Keratinocyte (primary cell): ENCODE data around the gene CCN2. TPM values are rescaled to one million over a fixed set of nuclear protein-coding genes. Genes with fewer than 3 reads are reported as not detected.
A peak's percentile ranks its signal among the peaks of the same experiment; 100 is the strongest.
"Not testable (repeated sequence)": the region's sequence is repeated elsewhere in the genome, so short reads cannot be mapped to it uniquely, and the experiment has no call there.

Experiments
- DNase-seq: peaks from one replicate; pipeline ENCODE4 v3.0.0-alpha.2; 2011; ENCODE audit warnings: low read depth, missing footprints, low spot score
- FAIRE-seq: peaks from 2 replicates; lab custom pipeline; 2011; peaks lifted over from hg19 to GRCh38; lab: Jason Lieb, UNC
- H2AFZ ChIP-seq: 2 replicates; pipeline ENCODE4 v1.6.0; 2012; ENCODE audit warnings: low read length, control low read depth, inconsistent platforms; ENCODE audit not compliant: control insufficient read depth
- H3K27ac ChIP-seq: 2 replicates; pipeline ENCODE4 v1.5.1; 2011; ENCODE audit warnings: low read length; ENCODE audit not compliant: control insufficient read depth, insufficient read depth
- H3K27me3 ChIP-seq: 3 replicates; pipeline ENCODE4 v1.6.0; 2011; ENCODE audit warnings: low read length; ENCODE audit not compliant: control insufficient read depth, insufficient read depth; ENCODE audit errors: extremely low read depth
- H3K36me3 ChIP-seq, 2 experiments: 2 replicates in 1 of 2; 3 replicates in 1 of 2; pipeline ENCODE4 v1.5.1; 2011; ENCODE audit warnings: low read length in 2 of 2, mild to moderate bottlenecking in 1 of 2; ENCODE audit not compliant: control insufficient read depth in 2 of 2, insufficient read depth in 2 of 2; ENCODE audit errors: extremely low read depth in 1 of 2
- H3K4me1 ChIP-seq: 3 replicates; pipeline ENCODE4 v1.5.1; 2011; ENCODE audit warnings: low read length; ENCODE audit not compliant: control insufficient read depth, insufficient read depth; ENCODE audit errors: extremely low read depth
- H3K4me2 ChIP-seq: 3 replicates; pipeline ENCODE4 v1.6.0; 2011; ENCODE audit warnings: low read depth, low read length; ENCODE audit not compliant: control insufficient read depth, insufficient read depth; ENCODE audit errors: extremely low read depth
- H3K4me3 ChIP-seq, 3 experiments: fragments of 200-600 bp in 1 of 3; sonication (generic) in 1 of 3; 2 replicates in 2 of 3; 3 replicates in 1 of 3; pipeline ENCODE4 v1.5.1; 2011 to 2016; ENCODE audit warnings: low read length in 3 of 3, mild to moderate bottlenecking in 3 of 3, control low read depth in 2 of 3, inconsistent platforms in 1 of 3, low read depth in 1 of 3, mixed read lengths in 1 of 3, mixed run types in 1 of 3, moderate library complexity in 1 of 3; ENCODE audit not compliant: control insufficient read depth in 2 of 3, insufficient read depth in 2 of 3; ENCODE audit errors: extremely low read depth in 1 of 3
- H3K79me2 ChIP-seq: 2 replicates; pipeline ENCODE4 v1.6.0; 2012; ENCODE audit warnings: low read length; ENCODE audit not compliant: control insufficient read depth, insufficient read depth
- H3K9ac ChIP-seq: 3 replicates; pipeline ENCODE4 v1.6.0; 2011; ENCODE audit warnings: low read length; ENCODE audit not compliant: control insufficient read depth, insufficient read depth; ENCODE audit errors: extremely low read depth
- H3K9me1 ChIP-seq: 3 replicates; pipeline ENCODE4 v1.6.0; 2011; ENCODE audit warnings: low read length; ENCODE audit not compliant: control insufficient read depth, insufficient read depth; ENCODE audit errors: extremely low read depth
- H3K9me3 ChIP-seq: 2 replicates; pipeline ENCODE4 v1.5.1; 2012; ENCODE audit warnings: low read depth, low read length; ENCODE audit not compliant: control insufficient read depth
- H4K20me1 ChIP-seq: 3 replicates; pipeline ENCODE4 v1.6.0; 2011; ENCODE audit warnings: low read length; ENCODE audit not compliant: control insufficient read depth, insufficient read depth; ENCODE audit errors: extremely low read depth
- CTCF ChIP-seq, 3 experiments: IDR thresholded peaks in 1 of 3; conservative IDR thresholded peaks in 1 of 3; optimal IDR thresholded peaks in 1 of 3; 2 replicates in 2 of 3; 3 replicates in 1 of 3; pipeline versions ENCODE3 to v1.5.1; 2011; ENCODE audit warnings: low read length in 3 of 3, mild to moderate bottlenecking in 3 of 3, moderate library complexity in 2 of 3, control low read depth in 1 of 3, inconsistent platforms in 1 of 3; ENCODE audit not compliant: insufficient read depth in 2 of 3; ENCODE audit errors: extremely low read depth in 1 of 3
- EZH2 ChIP-seq: IDR thresholded peaks from one replicate; pipeline ENCODE4 v1.6.1; 2012; ENCODE audit warnings: inconsistent platforms, mild to moderate bottlenecking, low read length, moderate library complexity
- dilution Hi-C: fragments of 300-500 bp; cut with MboI; formaldehyde crosslinking; loops from one replicate; pipeline ENCODE4 v1.7.0; 2020; ENCODE audit warnings: low sequenced_read_pairs; ENCODE audit not compliant: extremely low pct_ligation_motif_present
- polyA plus RNA-seq, 5 experiments: library from polyadenylated mRNA; depleted of rRNA in 3 of 5; stranded (reverse) in 3 of 5; stranded (forward) in 1 of 5; unstranded in 1 of 5; fragments of >200 nt; gene quantifications; 1 replicate in 1 of 5; 2 replicates in 3 of 5; 3 replicates in 1 of 5; pipeline versions ENCODE4 v1.2.1 to v1.2.3, GENCODE V29; 2011 to 2012; ENCODE audit warnings: missing spikeins in 2 of 5, low read depth in 1 of 5, low replicate concordance in 1 of 5

The CCN2 gene
- polyA plus RNA-seq, 1 donor (not counting 4 experiments of a cell fraction or from before 2014, with no cell fraction given) = 78.2 TPM

DNA sequence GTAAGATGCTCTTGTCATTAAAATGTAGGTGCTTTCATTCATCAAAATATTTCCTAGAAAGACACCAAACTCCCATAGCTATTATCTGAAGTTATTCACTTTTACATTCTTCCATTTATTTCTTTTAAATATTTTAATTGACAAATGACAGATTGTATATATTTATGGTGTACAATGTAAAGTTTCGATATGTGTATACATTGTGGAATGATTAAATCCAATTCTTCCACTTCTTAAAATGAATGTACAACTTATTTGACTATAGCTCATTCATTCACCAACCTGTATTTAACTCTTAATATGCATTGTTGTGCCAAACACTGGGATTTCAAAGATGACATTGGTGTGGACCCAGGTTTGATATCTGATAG is 41.0 kb downstream of the CCN2 start:
- no peak overlapping the region for H3K27ac ChIP-seq
- dilution Hi-C loops = no loop called here
- no peaks in the 10 kb centered on the region for H3K79me2 ChIP-seq
- peaks cover 3% of the 10 kb centered on the region for H3K4me1 ChIP-seq
- no peak overlapping the region for H2AFZ ChIP-seq
- FAIRE-seq (no peak), DNase-seq (no peak)
- H3K4me2 ChIP-seq = no peak overlapping the region
- H3K9me3 ChIP-seq = no peaks in the 10 kb centered on the region
- H3K9ac ChIP-seq = no peak overlapping the region
- H3K9me1 ChIP-seq = no peaks in the 10 kb centered on the region
- TF ChIP-seq EZH2 (no peak), CTCF (optimal IDR thresholded peaks at IDR 0.05 in 1 of 3, IDR thresholded peaks at IDR 0.05 in 1 of 3, conservative IDR thresholded peaks at IDR 0.05 in 1 of 3; ENCODE audit: extremely low read depth in 1 of 3, insufficient read depth in 2 of 3, low read length in 3 of 3) (no peak)
- no peaks in the 10 kb centered on the region for H4K20me1 ChIP-seq
- no peaks in the 10 kb centered on the region for H3K36me3 ChIP-seq
- no peak overlapping the region for H3K4me3 ChIP-seq
- peaks cover 3% of the 10 kb centered on the region for H3K27me3 ChIP-seq

DNA sequence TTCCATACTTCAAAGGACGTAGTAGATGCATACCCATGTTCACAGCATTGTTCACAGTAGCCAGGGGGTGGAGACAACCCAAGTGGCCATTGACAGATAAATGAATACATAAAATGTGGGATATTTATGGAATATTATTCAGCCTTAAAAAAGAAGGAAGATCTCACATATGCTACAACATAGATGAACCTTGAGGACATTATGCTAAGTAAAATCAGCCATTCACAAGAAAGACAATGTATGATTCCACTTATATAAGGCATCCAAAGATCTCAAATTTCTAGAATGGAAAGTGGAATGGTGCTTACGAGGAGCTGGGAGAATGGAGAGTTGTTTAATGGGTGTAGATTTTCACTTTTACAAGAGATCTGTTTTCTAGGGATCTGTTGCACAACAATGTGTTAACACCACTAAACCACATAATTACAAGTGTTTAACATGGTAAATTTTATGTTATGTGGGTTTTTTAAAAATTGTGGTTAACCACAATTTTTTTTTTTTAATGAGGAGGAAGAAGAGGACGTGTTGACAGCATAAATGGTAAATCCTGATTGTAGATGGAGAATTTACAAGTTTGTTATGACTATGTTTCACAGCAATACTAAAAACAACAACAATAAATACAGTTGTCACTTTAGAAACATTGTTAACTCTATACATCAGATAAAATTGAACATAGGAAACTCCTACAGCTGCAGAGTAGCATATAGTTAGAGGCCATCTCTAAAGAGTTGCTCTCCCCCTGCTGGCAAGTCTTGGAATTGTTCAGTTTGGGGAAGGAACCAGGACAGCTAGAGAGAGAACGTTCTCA is 41.6 kb downstream of the CCN2 start:
- Histone ChIP-seq H3K9ac (no peak overlapping the region), H3K9me3 (no peaks in the 10 kb centered on the region), H3K27me3 (peaks cover 3% of the 10 kb centered on the region), H3K27ac (no peak overlapping the region), H3K79me2 (no peaks in the 10 kb centered on the region), H3K9me1 (no peaks in the 10 kb centered on the region), H2AFZ (no peak overlapping the region), H3K4me3 (no peak overlapping the region), H3K4me2 (no peak overlapping the region), H3K4me1 (peaks cover 3% of the 10 kb centered on the region), H3K36me3 (no peaks in the 10 kb centered on the region), H4K20me1 (no peaks in the 10 kb centered on the region)
- TF ChIP-seq CTCF (optimal IDR thresholded peaks at IDR 0.05 in 1 of 3, IDR thresholded peaks at IDR 0.05 in 1 of 3, conservative IDR thresholded peaks at IDR 0.05 in 1 of 3; ENCODE audit: extremely low read depth in 1 of 3, insufficient read depth in 2 of 3, low read length in 3 of 3) (peak; percentile 70 to 73 (median 70)), EZH2 (no peak)
- dilution Hi-C loops = no loop called here
- DNase-seq = no peak
- no peak for FAIRE-seq

DNA sequence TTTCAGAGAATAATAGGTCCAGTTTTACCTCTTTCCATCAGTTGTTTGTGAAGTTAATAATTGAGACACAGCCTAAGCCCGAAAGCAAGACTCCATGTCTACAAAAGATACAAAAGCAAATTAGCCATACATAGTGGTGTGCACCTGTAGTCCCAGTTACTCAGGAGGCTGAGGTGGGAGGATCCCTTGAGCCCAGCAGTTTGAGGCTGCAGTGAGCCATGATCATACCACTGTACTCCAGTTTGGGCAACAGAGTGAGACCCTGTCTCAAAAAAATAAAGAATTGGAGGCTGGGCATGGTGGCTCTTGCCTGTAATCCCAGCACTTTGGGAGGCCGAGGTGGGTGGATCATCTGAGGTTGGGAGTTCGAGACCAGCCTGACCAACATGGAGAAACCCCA is 42.4 kb downstream of the CCN2 start:
- H2AFZ ChIP-seq, dilution Hi-C loops, H3K4me1 ChIP-seq, FAIRE-seq, H3K9me3 ChIP-seq, H3K36me3 ChIP-seq, H3K9me1 ChIP-seq, H3K4me2 ChIP-seq, H3K4me3 ChIP-seq, H3K9ac ChIP-seq, DNase-seq, H3K27me3 ChIP-seq, H3K79me2 ChIP-seq, H3K27ac ChIP-seq, H4K20me1 ChIP-seq: not testable (repeated sequence)

- H3K9me3 ChIP-seq, H3K9ac ChIP-seq, DNase-seq, H3K9me1 ChIP-seq, H3K79me2 ChIP-seq, H3K4me1 ChIP-seq, dilution Hi-C loops, H3K4me2 ChIP-seq, H3K27me3 ChIP-seq, FAIRE-seq, H2AFZ ChIP-seq, H4K20me1 ChIP-seq, H3K27ac ChIP-seq, H3K36me3 ChIP-seq, H3K4me3 ChIP-seq: not testable (repeated sequence)
These were observed 47.4 kb downstream of the CCN2 start for GRCh38 chr6:131903734-131904133.
